PC-3 (cell line): ENCODE data around the gene KLK15.

Source experiments
- CTCF ChIP-seq: fragments of 300-600 bp; sonication (generic); conservative IDR thresholded peaks from 2 replicates; pipeline ENCODE4 v1.5.1; 2017; ENCODE audit warnings: antibody characterized with exemption, low read depth, mild to moderate bottlenecking, low read length
- EZH2phosphoT487 ChIP-seq: fragments of 300-600 bp; sonication (generic); IDR thresholded peaks from 2 replicates; pipeline ENCODE4 v1.6.1; 2018; ENCODE audit warnings: mild to moderate bottlenecking, antibody characterized with exemption, low read length, borderline replicate concordance

- TF ChIP-seq CTCF (no peak), EZH2phosphoT487 (no peak)
Observed at GRCh38 chr19:50842130-50842529, 8.8 kb upstream of the KLK15 start.
